GM12878 (cell line): ENCODE results near the gene ITPRIPL2. TPM values are rescaled to one million over a fixed set of nuclear protein-coding genes. Genes with fewer than 3 reads are reported as not detected.

Source experiments
- ATAC-seq: fragments of 200-7000 bp; cut with Tn5 transposase; 3 replicates; pipeline ENCODE4 v1.9.1; 2020; ENCODE audit warnings: mild to moderate bottlenecking, moderate library complexity
- BruUV-seq: library from RNA; stranded (reverse); fragments of 400-500 nt; replicated peaks from 2 replicates; lab custom pipeline; 2021; lab: Mats Ljungman, UMichigan
- CTCF ChIA-PET: fragments of 300-600 bp; sonication (Branson Sonifier 250); formaldehyde crosslinking; extraction: SDS; loops from one replicate; lab custom pipeline; 2021; ENCODE audit warnings: inconsistent platforms; lab: Yijun Ruan, JAX
- POLR2A ChIA-PET: fragments of 350-600 bp; formaldehyde crosslinking; extraction: SDS; loops from one replicate; lab custom pipeline; 2021; ENCODE audit warnings: inconsistent platforms; lab: Charles Lee
- RAD21 ChIA-PET: fragments of 300-600 bp; sonication (Branson Sonifier 250); formaldehyde crosslinking; loops from one replicate; lab custom pipeline; 2023; ENCODE audit warnings: antibody characterized with exemption; ENCODE audit not compliant: unreplicated experiment; lab: Charles Lee
- SMC1A ChIA-PET: fragments of 300-600 bp; sonication (Branson Sonifier 250); formaldehyde crosslinking; loops from one replicate; lab custom pipeline; 2023; ENCODE audit not compliant: unreplicated experiment, uncharacterized antibody; lab: Charles Lee
- DNase-seq: peaks from one replicate; pipeline ENCODE4 v3.0.0-alpha.2; 2011; ENCODE audit warnings: low read depth, low spot score
- FAIRE-seq: peaks from 3 replicates; lab custom pipeline; 2011; peaks lifted over from hg19 to GRCh38; lab: Jason Lieb, UNC
- H2AFZ ChIP-seq: 2 replicates; pipeline ENCODE4 v1.6.0; 2011; ENCODE audit warnings: low read depth, low read length, control low read depth; ENCODE audit not compliant: control insufficient read depth
- H3K27ac ChIP-seq: 2 replicates; pipeline ENCODE4 v1.5.1; 2011; ENCODE audit warnings: control low read depth; ENCODE audit not compliant: control insufficient read depth, insufficient read depth
- H3K27me3 ChIP-seq, 2 experiments: replicated peaks in 1 of 2; 2 replicates each; pipeline versions ENCODE4 v1.6.0 to v1.6.1; 2011; ENCODE audit warnings: low read length in 1 of 2; ENCODE audit not compliant: control insufficient read depth in 2 of 2, insufficient read depth in 2 of 2
- H3K36me3 ChIP-seq, 2 experiments: 2 replicates each; pipeline ENCODE4 v1.5.1; 2011; ENCODE audit warnings: low read length in 1 of 2; ENCODE audit not compliant: control insufficient read depth in 2 of 2, insufficient read depth in 2 of 2
- H3K4me1 ChIP-seq: 2 replicates; pipeline ENCODE4 v1.6.1; 2011; ENCODE audit warnings: mild to moderate bottlenecking, low read length, moderate library complexity, mixed read lengths; ENCODE audit not compliant: control insufficient read depth, insufficient read depth
- H3K4me2 ChIP-seq: 2 replicates; pipeline ENCODE4 v1.6.0; 2011; ENCODE audit warnings: control low read depth; ENCODE audit not compliant: control insufficient read depth, insufficient read depth
- H3K4me3 ChIP-seq: fragments of 200-600 bp; sonication (generic); 2 replicates; pipeline ENCODE4 v1.5.1; 2016
- H3K79me2 ChIP-seq: 2 replicates; pipeline ENCODE4 v1.6.0; 2011; ENCODE audit warnings: low read length; ENCODE audit not compliant: control insufficient read depth, insufficient read depth
- H3K9ac ChIP-seq: 2 replicates; pipeline ENCODE4 v1.8.0; 2011; ENCODE audit warnings: low read length, control low read depth, mixed read lengths; ENCODE audit not compliant: control insufficient read depth, insufficient read depth
- H3K9me3 ChIP-seq: replicated peaks from 3 replicates; pipeline ENCODE4 v1.5.1; 2011; ENCODE audit warnings: mild to moderate bottlenecking, low read length; ENCODE audit not compliant: control insufficient read depth, insufficient read depth
- H4K20me1 ChIP-seq: 2 replicates; pipeline ENCODE4 v1.6.0; 2011; ENCODE audit not compliant: control insufficient read depth, insufficient read depth
- EED ChIP-seq: sonication (generic); IDR thresholded peaks from 2 replicates; pipeline ENCODE4 v1.6.1; 2016; ENCODE audit warnings: antibody characterized with exemption, low read depth
- EZH2 ChIP-seq: IDR thresholded peaks from 2 replicates; pipeline ENCODE4 v1.6.1; 2012; ENCODE audit warnings: low read depth, mild to moderate bottlenecking, control low read depth, inconsistent platforms, low read length, borderline replicate concordance; ENCODE audit not compliant: control insufficient read depth
- NFYB ChIP-seq: IDR thresholded peaks from 2 replicates; pipeline ENCODE4 v1.6.1; 2011; ENCODE audit warnings: low read depth, mild to moderate bottlenecking, low read length, improper control_type of control experiment, moderate library complexity; ENCODE audit not compliant: insufficient read depth
- PML ChIP-seq: IDR thresholded peaks from 2 replicates; pipeline ENCODE4 v1.6.1; 2012; ENCODE audit warnings: low read length, inconsistent platforms
- POLR2AphosphoS2 ChIP-seq: IDR thresholded peaks from 2 replicates; pipeline ENCODE4 v1.6.1; 2011; ENCODE audit warnings: low read depth, mild to moderate bottlenecking, low read length, improper control_type of control experiment, moderate library complexity
- RAD51 ChIP-seq: fragments of 450-650 bp; IDR thresholded peaks from 2 replicates; pipeline ENCODE4 v1.6.1; 2016; ENCODE audit warnings: moderate library complexity, mild to moderate bottlenecking, inconsistent platforms
- RFX5 ChIP-seq: IDR thresholded peaks from 2 replicates; pipeline ENCODE4 v1.6.1; 2011; ENCODE audit warnings: low read depth, low read length, improper control_type of control experiment
- WGBS: methylation state at CpG from one replicate; pipeline ENCODE4 v1.1.6; 2016; ENCODE audit warnings: low lambda C conversion rate; ENCODE audit not compliant: insufficient replicate concordance, insufficient coverage; ENCODE audit errors: missing lambda C conversion rate; 5-methylcytosine and 5-hydroxymethylcytosine counted together
- in situ Hi-C: fragments of 300-500 bp; cut with MboI; formaldehyde crosslinking; loops from 9 replicates; pipeline ENCODE4 v1.14.3; 2018; ENCODE audit warnings: mixed read lengths
- intact Hi-C: fragments of 100-400 bp; cut with micrococcal nuclease; formaldehyde crosslinking; loops from one replicate; pipeline ENCODE4 v1.14.2; 2022; ENCODE audit not compliant: unreplicated experiment
- polyA plus RNA-seq, 11 experiments: library from polyadenylated mRNA; depleted of rRNA in 4 of 11; unstranded in 6 of 11; stranded (reverse) in 5 of 11; fragments of >200 nt; fragmentation: Nextera tagmentation in 4 of 11; fragmentation: Illumina TruSeq in 1 of 11; extraction: Ambion mirVana in 4 of 11; extraction: Trizol in 1 of 11; gene quantifications; 1 replicate in 1 of 11; 2 replicates in 10 of 11; pipeline versions ENCODE4 v1.2.1 to v1.2.3, GENCODE V29; 2011 to 2016; ENCODE audit warnings: inconsistent platforms in 2 of 11, missing spikeins in 2 of 11, low read depth in 1 of 11
- total RNA-seq, 4 experiments: library from RNA; depleted of rRNA in 3 of 4; stranded (reverse); fragments of >200 nt in 3 of 4; fragmentation: Illumina TruSeq in 1 of 4; extraction: Trizol in 1 of 4; gene quantifications; 2 replicates each; pipeline versions ENCODE4 v1.2.1 to v1.2.3, GENCODE V29; 2013 to 2021
- TF ChIP-seq, protein P1 (sequence below): fragments of 450-650 bp; IDR thresholded peaks from 2 replicates; pipeline ENCODE4 v1.6.1; 2016; ENCODE audit warnings: mild to moderate bottlenecking, moderate library complexity, borderline replicate concordance
- TF ChIP-seq, protein P2 (sequence below): IDR thresholded peaks from 2 replicates; pipeline ENCODE4 v1.6.1; 2011; ENCODE audit warnings: borderline replicate concordance, low read depth, mild to moderate bottlenecking, moderate library complexity, low read length; ENCODE audit not compliant: insufficient read depth, poor library complexity, severe bottlenecking

Gene ITPRIPL2
- total and polyA plus RNA-seq, 10 of the 15 experiments (the other 5 are each of a cell fraction or from before 2014, with no cell fraction given): 0.48 to 14.3 (median 3.5) TPM

DNA sequence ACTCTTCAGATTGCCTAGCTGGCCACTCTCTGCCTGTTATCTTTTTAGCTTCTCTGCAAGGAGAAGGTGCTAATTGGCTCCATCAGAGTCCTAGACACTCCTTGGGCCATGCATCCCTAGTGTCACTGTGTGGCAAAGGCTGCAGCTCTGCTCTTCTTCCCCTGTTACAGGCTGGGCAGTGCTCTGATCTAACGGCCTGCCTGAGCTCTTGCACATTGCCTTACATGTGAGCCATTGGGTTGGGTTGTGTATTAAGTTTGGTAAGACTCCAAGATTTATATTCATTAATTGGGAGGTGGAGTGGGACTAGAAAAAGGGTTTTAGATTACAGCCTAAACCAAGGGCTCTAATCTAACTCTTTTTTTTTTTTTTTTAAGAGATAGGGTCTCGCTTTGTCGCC is 31.2 kb downstream of the ITPRIPL2 start:
- no TSS peak for BruUV-seq
- ChIA-PET POLR2A (no interaction called here), SMC1A (interaction anchor here (0.8 to 1.4 kb wide), 4 partner anchors 14 to 76 kb away, joined by 3 to 6 read pairs (median 4); no protein-coding TSS in a partner anchor), CTCF (interaction anchor here (0.6 to 3.7 kb wide), 5 partner anchors 11 to 59 kb away, joined by 3 to 13 read pairs (median 6); no protein-coding TSS in a partner anchor), RAD21 (interaction anchor here (0.6 kb wide), 1 partner anchor 180 kb away, joined by 3 read pairs; no protein-coding TSS in a partner anchor)
- no peak for DNase-seq
- H3K79me2 ChIP-seq: no peaks in the 10 kb centered on the region
- 65% methylated on average over 3 of the region's 3 CpGs for WGBS
- ATAC-seq: no peak
- no peak overlapping the region for H2AFZ ChIP-seq
- no peaks in the 10 kb centered on the region for H4K20me1 ChIP-seq
- H3K9ac ChIP-seq: no peak overlapping the region
- no peak overlapping the region for H3K4me3 ChIP-seq
- in situ Hi-C loops: no loop called here
- H3K27me3 ChIP-seq: 0 out of 4 replicates have a peak, but pooled peaks cover 0 to 2% of the 10 kb centered on the region in 2 experiments
- no peak overlapping the region for H3K27ac ChIP-seq
- H3K4me1 ChIP-seq: no peaks in the 10 kb centered on the region
- intact Hi-C loops: no loop called here
- no peak for FAIRE-seq
- H3K9me3 ChIP-seq: no peaks in the 10 kb centered on the region; the same call in 2 of the 3 replicates
- H3K36me3 ChIP-seq: no peaks in the 10 kb centered on the region
- TF ChIP-seq POLR2AphosphoS2 (no peak), PML (no peak), RFX5 (no peak), EED (no peak), NFYB (no peak), RAD51 (no peak), EZH2 (no peak)
- TF ChIP-seq, protein P1, sequence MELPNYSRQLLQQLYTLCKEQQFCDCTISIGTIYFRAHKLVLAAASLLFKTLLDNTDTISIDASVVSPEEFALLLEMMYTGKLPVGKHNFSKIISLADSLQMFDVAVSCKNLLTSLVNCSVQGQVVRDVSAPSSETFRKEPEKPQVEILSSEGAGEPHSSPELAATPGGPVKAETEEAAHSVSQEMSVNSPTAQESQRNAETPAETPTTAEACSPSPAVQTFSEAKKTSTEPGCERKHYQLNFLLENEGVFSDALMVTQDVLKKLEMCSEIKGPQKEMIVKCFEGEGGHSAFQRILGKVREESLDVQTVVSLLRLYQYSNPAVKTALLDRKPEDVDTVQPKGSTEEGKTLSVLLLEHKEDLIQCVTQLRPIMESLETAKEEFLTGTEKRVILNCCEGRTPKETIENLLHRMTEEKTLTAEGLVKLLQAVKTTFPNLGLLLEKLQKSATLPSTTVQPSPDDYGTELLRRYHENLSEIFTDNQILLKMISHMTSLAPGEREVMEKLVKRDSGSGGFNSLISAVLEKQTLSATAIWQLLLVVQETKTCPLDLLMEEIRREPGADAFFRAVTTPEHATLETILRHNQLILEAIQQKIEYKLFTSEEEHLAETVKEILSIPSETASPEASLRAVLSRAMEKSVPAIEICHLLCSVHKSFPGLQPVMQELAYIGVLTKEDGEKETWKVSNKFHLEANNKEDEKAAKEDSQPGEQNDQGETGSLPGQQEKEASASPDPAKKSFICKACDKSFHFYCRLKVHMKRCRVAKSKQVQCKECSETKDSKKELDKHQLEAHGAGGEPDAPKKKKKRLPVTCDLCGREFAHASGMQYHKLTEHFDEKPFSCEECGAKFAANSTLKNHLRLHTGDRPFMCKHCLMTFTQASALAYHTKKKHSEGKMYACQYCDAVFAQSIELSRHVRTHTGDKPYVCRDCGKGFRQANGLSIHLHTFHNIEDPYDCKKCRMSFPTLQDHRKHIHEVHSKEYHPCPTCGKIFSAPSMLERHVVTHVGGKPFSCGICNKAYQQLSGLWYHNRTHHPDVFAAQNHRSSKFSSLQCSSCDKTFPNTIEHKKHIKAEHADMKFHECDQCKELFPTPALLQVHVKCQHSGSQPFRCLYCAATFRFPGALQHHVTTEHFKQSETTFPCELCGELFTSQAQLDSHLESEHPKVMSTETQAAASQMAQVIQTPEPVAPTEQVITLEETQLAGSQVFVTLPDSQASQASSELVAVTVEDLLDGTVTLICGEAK: no peak
- TF ChIP-seq, protein P2, sequence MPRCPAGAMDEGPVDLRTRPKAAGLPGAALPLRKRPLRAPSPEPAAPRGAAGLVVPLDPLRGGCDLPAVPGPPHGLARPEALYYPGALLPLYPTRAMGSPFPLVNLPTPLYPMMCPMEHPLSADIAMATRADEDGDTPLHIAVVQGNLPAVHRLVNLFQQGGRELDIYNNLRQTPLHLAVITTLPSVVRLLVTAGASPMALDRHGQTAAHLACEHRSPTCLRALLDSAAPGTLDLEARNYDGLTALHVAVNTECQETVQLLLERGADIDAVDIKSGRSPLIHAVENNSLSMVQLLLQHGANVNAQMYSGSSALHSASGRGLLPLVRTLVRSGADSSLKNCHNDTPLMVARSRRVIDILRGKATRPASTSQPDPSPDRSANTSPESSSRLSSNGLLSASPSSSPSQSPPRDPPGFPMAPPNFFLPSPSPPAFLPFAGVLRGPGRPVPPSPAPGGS: no peak
- TF ChIP-seq, all 136 proteins: peak for 0
- H3K4me2 ChIP-seq: no peak overlapping the region
